Breast epithelium (tissue), 4 donors: ENCODE results near the gene CHN2. TPM values are rescaled to one million over a fixed set of nuclear protein-coding genes. Genes with fewer than 3 reads are reported as not detected.

ENCODE experiments used
- DNase-seq, 2 donors: peaks; one replicate each; pipeline ENCODE4 v3.0.0-alpha.2; 2019; ENCODE audit warnings: low spot score in 2 of 2
- H3K27ac ChIP-seq, 2 donors: fragments of 200-600 bp; sonication (generic) in 1 of 2; one replicate each; pipeline ENCODE4 v1.5.1; 2016 to 2019; ENCODE audit warnings: mild to moderate bottlenecking in 1 of 2
- H3K27me3 ChIP-seq, 2 donors: fragments of 200-600 bp; sonication (generic) in 1 of 2; one replicate each; pipeline versions ENCODE4 v1.5.1 to v1.6.0; 2017 to 2019; ENCODE audit warnings: control low read depth in 1 of 2, mild to moderate bottlenecking in 1 of 2
- H3K36me3 ChIP-seq: fragments of 200-600 bp; one replicate; pipeline ENCODE4 v1.5.1; 2019
- H3K4me1 ChIP-seq, 2 donors: fragments of 200-600 bp; sonication (generic); one replicate each; pipeline ENCODE4 v1.5.1; 2016 to 2019; ENCODE audit warnings: control low read depth in 1 of 2
- H3K4me3 ChIP-seq, 3 donors: fragments of 200-600 bp; sonication (generic); 1 replicate in 2 of 3; 2 replicates in 1 of 3; pipeline ENCODE4 v1.5.1; 2016 to 2019; ENCODE audit warnings: mild to moderate bottlenecking in 3 of 3, moderate library complexity in 2 of 3
- H3K9me3 ChIP-seq, 2 donors: fragments of 200-600 bp; sonication (generic) in 1 of 2; one replicate each; pipeline ENCODE4 v1.5.1; 2016 to 2019; ENCODE audit warnings: control low read depth in 1 of 2
- CTCF ChIP-seq, 3 donors: fragments of 450-650 bp; IDR thresholded peaks; one replicate each; pipeline ENCODE4 v1.5.1; 2016 to 2017; ENCODE audit warnings: antibody characterized with exemption in 3 of 3, mild to moderate bottlenecking in 3 of 3, moderate library complexity in 3 of 3
- POLR2A ChIP-seq: fragments of 450-650 bp; IDR thresholded peaks from one replicate; pipeline ENCODE4 v1.6.1; 2016; ENCODE audit warnings: antibody characterized with exemption, mild to moderate bottlenecking, moderate library complexity
- POLR2AphosphoS5 ChIP-seq, 3 donors: sonication (generic); formaldehyde crosslinking; IDR thresholded peaks; one replicate each; pipeline ENCODE4 v1.6.1; 2017; ENCODE audit warnings: antibody characterized with exemption in 3 of 3
- intact Hi-C: fragments of 100-400 bp; cut with DNase I; formaldehyde crosslinking; loops from one replicate; pipeline ENCODE4 v1.15.1; 2023; ENCODE audit warnings: low total_unique reads
- total RNA-seq, 3 donors: library from RNA; depleted of rRNA; stranded (reverse); fragments of >200 nt; gene quantifications; one replicate each; pipeline ENCODE4 v1.1.0, GENCODE V29; 2016

The CHN2 gene
- total RNA-seq, 3 donors from 2014 or later: 6.3 to 17.1 (median 7.9) TPM

GRCh38 chr7:29416938-29417305 lies 222.3 kb downstream of the CHN2 start:
- Histone ChIP-seq H3K27ac (no peak overlapping the region), H3K27me3 (no peaks in the 10 kb centered on the region), H3K4me3 (no peak overlapping the region), H3K36me3 (no peaks in the 10 kb centered on the region), H3K4me1 (no peaks in the 10 kb centered on the region), H3K9me3 (no peaks in the 10 kb centered on the region)
- TF ChIP-seq CTCF (IDR thresholded peaks at IDR 0.05): no peak
- TF ChIP-seq POLR2A: no peak
- no peak for TF ChIP-seq POLR2AphosphoS5 (IDR thresholded peaks at IDR 0.05)
- intact Hi-C loops: no loop called here
- DNase-seq: no peak

GRCh38 chr7:29418056-29418455 lies 223.5 kb downstream of the CHN2 start:
- Histone ChIP-seq H3K27me3 (no peaks in the 10 kb centered on the region), H3K4me1 (no peaks in the 10 kb centered on the region), H3K4me3 (no peak overlapping the region), H3K9me3 (no peaks in the 10 kb centered on the region), H3K27ac (no peak overlapping the region), H3K36me3 (no peaks in the 10 kb centered on the region)
- intact Hi-C loops: no loop called here
- DNase-seq: no peak
- no peak for TF ChIP-seq POLR2A
- no peak for TF ChIP-seq POLR2AphosphoS5 (IDR thresholded peaks at IDR 0.05)
- no peak for TF ChIP-seq CTCF (IDR thresholded peaks at IDR 0.05)

- TF ChIP-seq POLR2AphosphoS5 (IDR thresholded peaks at IDR 0.05): no peak
- TF ChIP-seq POLR2A: no peak
- Histone ChIP-seq H3K4me3 (no peak overlapping the region), H3K27me3 (no peaks in the 10 kb centered on the region), H3K36me3 (no peaks in the 10 kb centered on the region), H3K9me3 (no peaks in the 10 kb centered on the region), H3K4me1 (no peaks in the 10 kb centered on the region), H3K27ac (no peak overlapping the region)
- intact Hi-C loops: no loop called here
- no peak for DNase-seq
These were observed 224.1 kb downstream of the CHN2 start for GRCh38 chr7:29418651-29419050.

- Histone ChIP-seq H3K4me1 (no peaks in the 10 kb centered on the region), H3K36me3 (no peaks in the 10 kb centered on the region), H3K27me3 (no peaks in the 10 kb centered on the region), H3K4me3 (no peak overlapping the region), H3K27ac (no peak overlapping the region), H3K9me3 (no peaks in the 10 kb centered on the region)
- no peak for DNase-seq
- TF ChIP-seq POLR2AphosphoS5 (IDR thresholded peaks at IDR 0.05): no peak
- TF ChIP-seq CTCF (IDR thresholded peaks at IDR 0.05): no peak
- TF ChIP-seq POLR2A: no peak
- intact Hi-C loops: no loop called here
These were observed 225.4 kb downstream of the CHN2 start for GRCh38 chr7:29420011-29420410.

GRCh38 chr7:29421010-29421956 lies 226.7 kb downstream of the CHN2 start:
- Histone ChIP-seq H3K4me3 (no peak overlapping the region), H3K27me3 (no peaks in the 10 kb centered on the region), H3K27ac (no peak overlapping the region), H3K36me3 (no peaks in the 10 kb centered on the region), H3K4me1 (no peaks in the 10 kb centered on the region), H3K9me3 (no peaks in the 10 kb centered on the region)
- TF ChIP-seq POLR2AphosphoS5 (IDR thresholded peaks at IDR 0.05) (no peak), POLR2A (no peak), CTCF (IDR thresholded peaks at IDR 0.05) (no peak)
- no peak for DNase-seq
- intact Hi-C loops: no loop called here
